ENCODE measurements around the gene SPTBN1. TPM values are rescaled to one million over a fixed set of nuclear protein-coding genes. Genes with fewer than 3 reads are reported as not detected.
A peak's percentile ranks its signal among the peaks of the same experiment; 100 is the strongest.

The SPTBN1 gene
- total and polyA plus RNA-seq, 2 of the 13 experiments (the other 11 are each of a cell fraction or from before 2014, with no cell fraction given), result 123 to 299 TPM

- peak; percentile 42; the same call in 1 of the 2 replicates for TF ChIP-seq AHDC1 (CRISPR knock-in tag; IDR thresholded peaks at IDR 0.05; ENCODE audit: borderline replicate concordance)
- peak; percentile 77; the same call in 1 of the 2 replicates for TF ChIP-seq HMG20A (CRISPR knock-in tag; IDR thresholded peaks at IDR 0.05; ENCODE audit: borderline replicate concordance)
- TF ChIP-seq U2AF2 (IDR thresholded peaks at IDR 0.05; ENCODE audit: low read depth, low read length), result no peak
- peak; percentile 28; the same call in 1 of the 2 replicates for TF ChIP-seq TFAP4 (IDR thresholded peaks at IDR 0.05; ENCODE audit: borderline replicate concordance, low read depth)
- TF ChIP-seq PAXIP1 (CRISPR knock-in tag; conservative IDR thresholded peaks at IDR 0.05), result peak; percentile 79
- no peak for TF ChIP-seq ZIK1 (CRISPR knock-in tag; IDR thresholded peaks at IDR 0.05; ENCODE audit: borderline replicate concordance, low read depth)
- no peak for TF ChIP-seq ZMYM3 (CRISPR knock-in tag; IDR thresholded peaks at IDR 0.05)
- no peak for TF ChIP-seq NR2C2 (CRISPR knock-in tag; IDR thresholded peaks at IDR 0.05; ENCODE audit: borderline replicate concordance)
- no peak for TF ChIP-seq MAFF (IDR thresholded peaks at IDR 0.05; ENCODE audit: low read depth, low read length)
- TF ChIP-seq NFIC (IDR thresholded peaks at IDR 0.05; ENCODE audit: low read length), result peak; percentile 25; the same call in 1 of the 2 replicates
- TF ChIP-seq ZNF484 (CRISPR knock-in tag; IDR thresholded peaks at IDR 0.05; ENCODE audit: borderline replicate concordance, low read depth), result no peak
- no peak for TF ChIP-seq MED8 (CRISPR knock-in tag; IDR thresholded peaks at IDR 0.05; ENCODE audit: insufficient replicate concordance)
- peak; percentile 62; the same call in 1 of the 2 replicates for TF ChIP-seq GATA4 (IDR thresholded peaks at IDR 0.05; ENCODE audit: borderline replicate concordance, low read depth)
- no peak for TF ChIP-seq HOXA5 (CRISPR knock-in tag; IDR thresholded peaks at IDR 0.05)
- no peak for TF ChIP-seq ATF7 (IDR thresholded peaks at IDR 0.05)
- TF ChIP-seq ATF7 (CRISPR knock-in tag; IDR thresholded peaks at IDR 0.05), result no peak
- TF ChIP-seq RXRB (CRISPR knock-in tag; IDR thresholded peaks at IDR 0.05; ENCODE audit: borderline replicate concordance), result peak; percentile 33; the same call in 1 of the 2 replicates
- 0 out of 2 replicates have a peak, but pooled peaks have one; percentile 38 for TF ChIP-seq FOSL2 (CRISPR knock-in tag; IDR thresholded peaks at IDR 0.05)
- no peak for TF ChIP-seq RBM39 (IDR thresholded peaks at IDR 0.05; ENCODE audit: low read depth, low read length, poor library complexity, severe bottlenecking)
- TF ChIP-seq ZNF383 (CRISPR knock-in tag; IDR thresholded peaks at IDR 0.05; ENCODE audit: borderline replicate concordance), result no peak
Measured at GRCh38 chr2:54446625-54447024, 9.5 kb upstream of the SPTBN1 start (continued).
